SK-N-MC (cell line): ENCODE data around the gene ATP6V0E1.

Source experiments
- EZH2 ChIP-seq: fragments of 200-600 bp; sonication (generic); IDR thresholded peaks from one replicate; pipeline ENCODE4 v1.6.1; 2017; ENCODE audit warnings: antibody characterized with exemption
- FOXP2 ChIP-seq: optimal IDR thresholded peaks from 2 replicates; pipeline ENCODE3; 2011; ENCODE audit warnings: mild to moderate bottlenecking, moderate library complexity; ENCODE audit not compliant: insufficient read depth; ENCODE audit errors: extremely low read length, control extremely low read depth
- POLR2AphosphoS5 ChIP-seq: IDR thresholded peaks from 2 replicates; pipeline ENCODE4 v1.6.1; 2012; ENCODE audit warnings: mild to moderate bottlenecking, low read depth, low read length, borderline replicate concordance

- TF ChIP-seq POLR2AphosphoS5 (no peak), EZH2 (no peak), FOXP2 (no peak)
Measured at GRCh38 chr5:173015192-173015591, 31.6 kb downstream of the ATP6V0E1 start.
